Measurements from ENCODE around the gene KRT39.
"Not testable (repeated sequence)": the region's sequence is repeated elsewhere in the genome, so short reads cannot be mapped to it uniquely, and the experiment has no call there.

The KRT39 gene

GRCh38 chr17:40966848-40967247, at the start of gene KRT39:
Gene KRT39 (minus strand): TSS chr17:40966948. CDS start chr17:40966856, 92 bp downstream.
- H3K27me3 Mint-ChIP-seq (ENCODE audit: low read depth) = peaks cover 1% of the 10 kb centered on the region

GRCh38 chr17:41015454-41015853, 48.7 kb upstream of the KRT39 start:
- no peak overlapping the region for H3K4me3 Mint-ChIP-seq
- no peaks in the 10 kb centered on the region for H3K36me3 Mint-ChIP-seq (ENCODE audit: low read depth)
- H3K27ac Mint-ChIP-seq = no peak overlapping the region
- no peaks in the 10 kb centered on the region for H3K9me3 Mint-ChIP-seq
- no peaks in the 10 kb centered on the region for H3K4me1 Mint-ChIP-seq (ENCODE audit: low read depth)
- peaks cover 8% of the 10 kb centered on the region for H3K27me3 Mint-ChIP-seq (ENCODE audit: low read depth)

More at GRCh38 chr17:40966848-40967247, at the start of gene KRT39:
- Mint-ChIP-seq H3K36me3 (ENCODE audit: low read depth) (no peaks in the 10 kb centered on the region), H3K4me3 (no peak within 1 kb of the TSS), H3K4me1 (ENCODE audit: low read depth) (no peaks in the 10 kb centered on the region), H3K9me3 (no peaks in the 10 kb centered on the region), H3K27ac (no peak within 1 kb of the TSS)

DNA sequence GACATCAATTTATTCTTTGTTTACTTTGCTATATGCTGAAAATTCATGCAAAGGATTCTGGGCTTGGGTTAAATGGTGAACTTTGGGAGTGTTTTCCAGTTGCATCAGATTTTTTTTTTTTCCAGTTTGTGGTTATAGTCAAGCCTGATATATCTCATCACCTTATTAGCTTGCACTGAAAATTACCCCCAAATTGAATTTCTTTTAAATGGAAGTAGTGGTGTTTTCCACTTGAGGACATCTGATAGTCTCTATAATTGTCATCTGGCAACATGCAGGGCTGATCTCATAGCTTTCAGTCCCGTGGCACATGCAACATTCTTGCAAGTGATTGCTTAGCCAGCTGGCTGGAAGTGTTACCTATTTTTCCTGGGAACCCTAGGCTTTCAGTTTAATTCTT, 46.9 kb upstream of the KRT39 start:
- no peaks in the 10 kb centered on the region for H3K9me3 Mint-ChIP-seq
- H3K27ac Mint-ChIP-seq = no peak overlapping the region
- no peak overlapping the region for H3K4me3 Mint-ChIP-seq
- H3K4me1 Mint-ChIP-seq (ENCODE audit: low read depth) = no peaks in the 10 kb centered on the region
- no peaks in the 10 kb centered on the region for H3K36me3 Mint-ChIP-seq (ENCODE audit: low read depth)
- H3K27me3 Mint-ChIP-seq (ENCODE audit: low read depth) = peaks cover 12% of the 10 kb centered on the region

- Mint-ChIP-seq H3K4me3 (no peak overlapping the region), H3K27me3 (ENCODE audit: low read depth) (peaks cover 12% of the 10 kb centered on the region), H3K9me3 (no peaks in the 10 kb centered on the region), H3K27ac (no peak overlapping the region), H3K36me3 (ENCODE audit: low read depth) (no peaks in the 10 kb centered on the region), H3K4me1 (ENCODE audit: low read depth) (no peaks in the 10 kb centered on the region)
Observed at GRCh38 chr17:41013181-41013580, 46.4 kb upstream of the KRT39 start.

DNA sequence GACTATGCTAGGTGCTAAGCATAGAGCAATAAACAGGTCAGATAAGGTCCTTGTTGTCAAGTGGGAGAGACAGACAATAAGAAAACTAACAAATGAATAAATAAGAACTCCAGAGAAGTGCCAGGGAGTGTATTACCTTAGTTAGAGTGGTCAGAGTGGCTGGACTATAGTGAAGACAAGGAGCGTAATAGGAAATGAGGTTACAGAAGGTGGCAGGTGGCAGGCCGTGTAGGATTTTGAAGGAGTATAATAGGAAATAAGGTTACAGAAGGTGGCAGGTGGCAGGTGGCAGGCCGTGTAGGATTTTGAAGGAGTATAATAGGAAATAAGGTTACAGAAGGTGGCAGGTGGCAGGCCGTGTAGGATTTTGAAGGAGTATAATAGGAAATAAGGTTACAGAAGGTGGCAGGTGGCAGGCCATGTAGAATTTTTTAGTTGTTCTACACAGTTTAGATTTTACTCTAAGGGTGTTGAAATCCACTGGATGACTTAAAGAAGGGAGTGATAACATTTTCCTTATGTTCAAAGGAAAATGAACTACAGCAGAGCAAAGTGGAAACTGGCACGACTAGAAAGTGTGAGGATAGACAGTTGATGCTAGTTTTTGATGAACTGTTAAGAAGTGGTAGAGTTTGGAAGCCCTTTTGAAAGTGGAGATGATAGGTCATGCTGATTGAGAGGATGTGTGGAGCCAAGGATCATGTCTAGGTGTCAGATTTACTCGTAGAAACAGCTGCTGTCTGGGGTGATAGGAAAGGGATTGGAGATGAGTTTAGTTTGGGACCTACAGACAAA, 45.8 kb upstream of the KRT39 start:
- H3K36me3 Mint-ChIP-seq (ENCODE audit: low read depth) = no peaks in the 10 kb centered on the region
- no peak overlapping the region for H3K27ac Mint-ChIP-seq
- H3K27me3 Mint-ChIP-seq (ENCODE audit: low read depth) = peaks cover 9% of the 10 kb centered on the region
- H3K4me1 Mint-ChIP-seq (ENCODE audit: low read depth) = no peaks in the 10 kb centered on the region
- no peak overlapping the region for H3K4me3 Mint-ChIP-seq
- no peaks in the 10 kb centered on the region for H3K9me3 Mint-ChIP-seq

- H3K4me3 Mint-ChIP-seq = no peak overlapping the region
- H3K27me3 Mint-ChIP-seq (ENCODE audit: low read depth) = peaks cover 11% of the 10 kb centered on the region
- H3K9me3 Mint-ChIP-seq = no peaks in the 10 kb centered on the region
- no peaks in the 10 kb centered on the region for H3K36me3 Mint-ChIP-seq (ENCODE audit: low read depth)
- H3K27ac Mint-ChIP-seq = no peak overlapping the region
- H3K4me1 Mint-ChIP-seq (ENCODE audit: low read depth) = no peaks in the 10 kb centered on the region
Observed at GRCh38 chr17:41010441-41010840, 43.7 kb upstream of the KRT39 start.

DNA sequence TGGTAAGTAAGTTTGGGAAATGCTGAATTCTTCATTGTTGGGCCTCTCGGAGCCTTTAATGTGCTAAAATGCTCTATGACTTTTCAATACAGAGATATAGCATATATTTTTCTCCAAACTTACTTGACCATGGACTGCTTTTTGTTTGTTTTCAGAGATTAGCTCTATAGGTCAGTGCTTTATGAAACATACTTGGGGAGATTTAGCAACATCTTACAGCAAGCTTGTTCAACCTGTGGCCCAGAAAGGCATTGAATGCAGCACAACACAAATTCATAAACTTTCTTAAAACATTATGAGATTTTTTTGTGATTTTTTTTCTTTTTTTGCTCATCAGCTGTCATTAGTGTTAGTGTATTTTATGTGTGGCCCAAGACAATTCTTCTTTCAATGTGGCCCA, 43.2 kb upstream of the KRT39 start:
- H3K27me3 Mint-ChIP-seq (ENCODE audit: low read depth) = peaks cover 11% of the 10 kb centered on the region
- H3K36me3 Mint-ChIP-seq (ENCODE audit: low read depth) = no peaks in the 10 kb centered on the region
- H3K27ac Mint-ChIP-seq = no peak overlapping the region
- no peaks in the 10 kb centered on the region for H3K4me1 Mint-ChIP-seq (ENCODE audit: low read depth)
- H3K9me3 Mint-ChIP-seq = no peaks in the 10 kb centered on the region
- no peak overlapping the region for H3K4me3 Mint-ChIP-seq

DNA sequence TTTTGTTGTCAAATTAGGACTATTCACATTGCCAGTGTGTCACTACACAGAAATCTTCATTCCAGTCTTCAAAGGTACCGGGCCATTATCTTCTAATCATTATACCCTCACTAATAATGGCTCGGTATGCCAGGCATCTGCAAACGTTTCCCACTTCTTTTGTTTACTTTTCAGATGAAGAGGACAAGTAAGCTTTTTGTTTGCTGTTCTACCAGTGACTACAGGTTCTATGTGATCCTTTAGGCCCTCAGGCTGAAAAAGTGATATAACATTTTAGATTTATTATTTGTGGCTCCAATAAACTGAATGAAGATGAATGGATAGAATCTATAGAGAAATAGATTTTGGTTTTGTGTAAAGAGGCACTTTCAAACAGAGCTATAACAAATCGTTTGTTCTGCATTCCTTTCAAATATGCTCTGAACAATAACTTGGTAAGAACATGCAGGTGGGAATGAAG, 42.6 kb upstream of the KRT39 start:
- Mint-ChIP-seq H3K36me3 (ENCODE audit: low read depth) (no peaks in the 10 kb centered on the region), H3K27me3 (ENCODE audit: low read depth) (peaks cover 11% of the 10 kb centered on the region), H3K4me3 (no peak overlapping the region)

DNA sequence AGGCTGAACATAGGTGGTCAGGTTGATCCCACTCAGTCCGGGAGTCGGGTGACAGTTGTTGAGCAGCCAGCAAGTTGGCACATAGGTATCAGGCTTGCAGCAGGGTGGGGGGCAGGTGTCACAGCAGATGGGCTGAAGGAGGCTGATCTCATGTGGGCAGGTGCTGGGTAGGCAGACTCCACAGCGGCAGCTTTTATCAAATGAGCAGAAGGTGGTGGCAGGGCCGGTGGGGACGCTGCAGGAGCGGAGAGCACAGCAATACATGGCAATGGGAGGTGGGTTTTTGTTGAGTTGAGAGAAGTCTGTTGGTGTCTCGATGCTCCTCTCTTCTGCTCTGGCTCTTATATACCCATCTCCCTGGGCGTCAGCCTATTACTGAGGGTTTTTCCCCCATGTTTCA, 42.1 kb upstream of the KRT39 start, which contains the start of gene KRTAP3-1:
Gene KRTAP3-1 (minus strand): TSS at position 318 of the 400 bp plus-strand sequence. CDS start 54 bp downstream, at position 264.
- peaks cover 11% of the 10 kb centered on the region for H3K27me3 Mint-ChIP-seq (ENCODE audit: low read depth)
- no peak within 1 kb of the TSS for H3K4me3 Mint-ChIP-seq
- H3K9me3 Mint-ChIP-seq = no peaks in the 10 kb centered on the region
- no peak within 1 kb of the TSS for H3K27ac Mint-ChIP-seq
- H3K4me1 Mint-ChIP-seq (ENCODE audit: low read depth) = no peaks in the 10 kb centered on the region
- H3K36me3 Mint-ChIP-seq (ENCODE audit: low read depth) = no peaks in the 10 kb centered on the region

More for the DNA sequence above, 42.6 kb upstream of the KRT39 start:
- H3K27ac Mint-ChIP-seq = no peak overlapping the region
- H3K4me1 Mint-ChIP-seq (ENCODE audit: low read depth) = no peaks in the 10 kb centered on the region
- H3K9me3 Mint-ChIP-seq = no peaks in the 10 kb centered on the region

DNA sequence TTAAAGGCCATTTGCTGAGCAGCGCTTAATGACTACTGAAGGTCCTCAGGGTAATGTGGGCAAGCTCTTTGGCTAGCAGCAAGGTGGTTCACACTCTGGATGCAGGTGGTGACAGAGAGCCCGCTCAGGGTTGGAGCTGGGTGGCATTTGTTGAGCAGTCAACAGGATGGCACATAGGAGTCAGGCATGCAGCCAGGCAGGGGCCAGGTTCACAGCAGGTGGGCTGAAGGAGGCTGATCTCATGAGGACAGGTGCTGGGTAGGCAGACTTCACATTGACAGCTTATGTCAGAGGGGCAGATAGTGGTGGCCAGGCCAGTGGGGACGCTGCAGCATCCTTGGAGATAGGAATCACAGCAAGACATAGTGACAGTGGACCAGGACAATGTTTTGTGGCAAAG, 37.6 kb upstream of the KRT39 start:
- H3K36me3 Mint-ChIP-seq (ENCODE audit: low read depth) = no peaks in the 10 kb centered on the region
- no peak overlapping the region for H3K4me3 Mint-ChIP-seq
- no peaks in the 10 kb centered on the region for H3K9me3 Mint-ChIP-seq
- H3K27ac Mint-ChIP-seq = no peak overlapping the region
- no peaks in the 10 kb centered on the region for H3K4me1 Mint-ChIP-seq (ENCODE audit: low read depth)
- H3K27me3 Mint-ChIP-seq (ENCODE audit: low read depth) = peaks cover 3% of the 10 kb centered on the region

GRCh38 chr17:41003926-41004325, 37.2 kb upstream of the KRT39 start:
- no peaks in the 10 kb centered on the region for H3K9me3 Mint-ChIP-seq
- no peak overlapping the region for H3K4me3 Mint-ChIP-seq
- H3K36me3 Mint-ChIP-seq (ENCODE audit: low read depth) = no peaks in the 10 kb centered on the region
- peaks cover 3% of the 10 kb centered on the region for H3K27me3 Mint-ChIP-seq (ENCODE audit: low read depth)
- H3K27ac Mint-ChIP-seq = no peak overlapping the region
- no peaks in the 10 kb centered on the region for H3K4me1 Mint-ChIP-seq (ENCODE audit: low read depth)

DNA sequence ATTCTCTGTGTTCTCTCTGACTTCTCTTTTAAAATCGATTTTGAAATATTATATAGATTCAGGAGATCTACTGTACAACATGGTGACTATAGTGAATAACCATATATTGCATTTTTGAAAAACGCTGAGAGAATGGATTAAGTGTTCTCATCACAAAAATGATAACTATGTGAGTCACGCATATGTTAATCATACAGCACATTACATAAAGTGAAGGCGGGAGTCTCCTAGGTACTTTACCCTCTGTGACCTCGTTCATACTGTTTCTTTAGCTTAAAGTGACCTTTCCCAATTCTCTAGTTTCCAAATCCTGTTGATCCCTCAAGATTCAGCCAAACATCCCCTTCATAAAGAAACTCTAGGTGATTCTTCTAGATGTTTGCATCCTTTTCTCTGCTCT, 36.1 kb upstream of the KRT39 start:
- Mint-ChIP-seq H3K9me3 (no peaks in the 10 kb centered on the region), H3K4me3 (no peak overlapping the region), H3K36me3 (ENCODE audit: low read depth) (no peaks in the 10 kb centered on the region), H3K27ac (no peak overlapping the region), H3K27me3 (ENCODE audit: low read depth) (peaks cover 10% of the 10 kb centered on the region), H3K4me1 (ENCODE audit: low read depth) (no peaks in the 10 kb centered on the region)

DNA sequence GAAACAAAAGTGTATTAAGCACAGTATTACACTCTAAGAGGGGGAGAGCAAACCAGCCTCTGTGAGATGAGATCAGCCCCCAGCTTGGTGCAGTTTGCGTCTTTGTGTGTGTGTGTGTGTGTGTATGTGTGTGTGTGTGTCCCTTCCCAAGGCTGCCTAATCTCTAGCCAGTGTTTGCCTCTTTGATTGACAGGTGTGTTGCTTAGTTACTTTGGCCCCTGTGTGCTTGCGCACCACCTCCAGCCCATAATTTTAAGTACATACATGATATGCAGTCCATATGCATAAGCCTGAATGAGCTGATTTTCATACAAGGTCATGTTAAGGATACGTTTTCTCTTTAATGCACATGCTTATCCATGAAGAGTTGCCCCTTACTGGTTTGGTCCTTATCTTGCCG, 35.0 kb upstream of the KRT39 start:
- H3K4me3 Mint-ChIP-seq = no peak overlapping the region
- H3K27me3 Mint-ChIP-seq (ENCODE audit: low read depth) = peaks cover 18% of the 10 kb centered on the region
- H3K9me3 Mint-ChIP-seq = no peaks in the 10 kb centered on the region
- H3K27ac Mint-ChIP-seq = no peak overlapping the region
- no peaks in the 10 kb centered on the region for H3K36me3 Mint-ChIP-seq (ENCODE audit: low read depth)
- no peaks in the 10 kb centered on the region for H3K4me1 Mint-ChIP-seq (ENCODE audit: low read depth)

DNA sequence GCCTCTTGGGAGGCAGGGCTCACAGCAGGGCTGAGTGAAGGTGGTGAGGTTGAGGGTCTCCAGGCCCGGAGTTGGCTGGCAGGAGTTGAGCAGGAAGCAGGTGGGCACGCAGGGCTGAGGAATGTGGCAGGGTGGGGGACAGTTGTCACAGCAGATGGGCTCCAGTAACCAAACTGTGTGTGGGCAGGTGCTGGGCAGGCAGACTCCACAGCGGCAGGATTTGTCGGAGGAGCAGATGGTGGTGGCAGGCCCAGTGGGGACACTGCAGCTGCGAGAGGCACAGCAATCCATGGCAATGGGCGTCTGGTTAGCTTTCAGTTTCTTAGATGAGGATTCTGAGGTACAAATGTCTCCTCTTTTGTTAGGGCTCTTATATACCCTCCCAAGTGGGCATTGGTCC, 32.8 kb upstream of the KRT39 start, which contains the start of gene KRTAP3-2:
Gene KRTAP3-2 (minus strand): TSS at position 344 of the 400 bp plus-strand sequence. CDS start 53 bp downstream, at position 291.
- H3K9me3 Mint-ChIP-seq; H3K27ac Mint-ChIP-seq; H3K36me3 Mint-ChIP-seq (ENCODE audit: low read depth); H3K4me1 Mint-ChIP-seq (ENCODE audit: low read depth); H3K4me3 Mint-ChIP-seq: not testable (repeated sequence)
- H3K27me3 Mint-ChIP-seq (ENCODE audit: low read depth) = peaks cover 25% of the 10 kb centered on the region

- no peaks in the 10 kb centered on the region for H3K9me3 Mint-ChIP-seq
- no peak overlapping the region for H3K27ac Mint-ChIP-seq
- no peaks in the 10 kb centered on the region for H3K36me3 Mint-ChIP-seq (ENCODE audit: low read depth)
- H3K4me3 Mint-ChIP-seq = no peak overlapping the region
- H3K4me1 Mint-ChIP-seq (ENCODE audit: low read depth) = no peaks in the 10 kb centered on the region
- H3K27me3 Mint-ChIP-seq (ENCODE audit: low read depth) = peaks cover 36% of the 10 kb centered on the region
Observed at GRCh38 chr17:40997361-40997760, 30.6 kb upstream of the KRT39 start.
